Measurements from ENCODE around the gene RASA1.
A peak's percentile ranks its signal among the peaks of the same experiment; 100 is the strongest.

The RASA1 gene

DNA sequence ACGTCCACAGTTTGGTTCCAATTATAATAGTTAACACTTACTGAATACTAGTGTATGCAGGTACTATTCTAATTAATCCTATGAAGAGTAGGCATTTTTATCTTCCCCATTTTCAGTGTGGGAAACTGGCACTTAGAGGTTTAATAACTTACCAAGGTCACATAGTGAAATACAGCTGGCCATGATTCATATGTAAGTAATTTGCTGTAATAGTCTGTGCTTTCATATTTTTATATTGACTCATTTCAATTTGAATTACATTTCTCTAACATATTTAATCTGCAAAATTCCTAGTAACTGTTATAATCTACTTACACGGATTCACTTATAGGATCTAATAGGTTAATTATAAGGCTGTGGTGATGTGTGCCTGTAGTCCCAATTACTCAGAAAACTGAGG is 125.6 kb downstream of the RASA1 start:
- TF ChIP-seq, protein P1, sequence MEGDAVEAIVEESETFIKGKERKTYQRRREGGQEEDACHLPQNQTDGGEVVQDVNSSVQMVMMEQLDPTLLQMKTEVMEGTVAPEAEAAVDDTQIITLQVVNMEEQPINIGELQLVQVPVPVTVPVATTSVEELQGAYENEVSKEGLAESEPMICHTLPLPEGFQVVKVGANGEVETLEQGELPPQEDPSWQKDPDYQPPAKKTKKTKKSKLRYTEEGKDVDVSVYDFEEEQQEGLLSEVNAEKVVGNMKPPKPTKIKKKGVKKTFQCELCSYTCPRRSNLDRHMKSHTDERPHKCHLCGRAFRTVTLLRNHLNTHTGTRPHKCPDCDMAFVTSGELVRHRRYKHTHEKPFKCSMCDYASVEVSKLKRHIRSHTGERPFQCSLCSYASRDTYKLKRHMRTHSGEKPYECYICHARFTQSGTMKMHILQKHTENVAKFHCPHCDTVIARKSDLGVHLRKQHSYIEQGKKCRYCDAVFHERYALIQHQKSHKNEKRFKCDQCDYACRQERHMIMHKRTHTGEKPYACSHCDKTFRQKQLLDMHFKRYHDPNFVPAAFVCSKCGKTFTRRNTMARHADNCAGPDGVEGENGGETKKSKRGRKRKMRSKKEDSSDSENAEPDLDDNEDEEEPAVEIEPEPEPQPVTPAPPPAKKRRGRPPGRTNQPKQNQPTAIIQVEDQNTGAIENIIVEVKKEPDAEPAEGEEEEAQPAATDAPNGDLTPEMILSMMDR (IDR thresholded peaks at IDR 0.05; ENCODE audit: low read depth, low read length, missing control alignments): no peak
- H3K4me3 ChIP-seq (ENCODE audit: low read depth, low read length): no peak overlapping the region
- peak; percentile 62 for DNase-seq (ENCODE audit: low read depth)
- in situ Hi-C loops (cut with HindIII; ENCODE audit: low sequenced_read_pairs): no loop called here

DNA sequence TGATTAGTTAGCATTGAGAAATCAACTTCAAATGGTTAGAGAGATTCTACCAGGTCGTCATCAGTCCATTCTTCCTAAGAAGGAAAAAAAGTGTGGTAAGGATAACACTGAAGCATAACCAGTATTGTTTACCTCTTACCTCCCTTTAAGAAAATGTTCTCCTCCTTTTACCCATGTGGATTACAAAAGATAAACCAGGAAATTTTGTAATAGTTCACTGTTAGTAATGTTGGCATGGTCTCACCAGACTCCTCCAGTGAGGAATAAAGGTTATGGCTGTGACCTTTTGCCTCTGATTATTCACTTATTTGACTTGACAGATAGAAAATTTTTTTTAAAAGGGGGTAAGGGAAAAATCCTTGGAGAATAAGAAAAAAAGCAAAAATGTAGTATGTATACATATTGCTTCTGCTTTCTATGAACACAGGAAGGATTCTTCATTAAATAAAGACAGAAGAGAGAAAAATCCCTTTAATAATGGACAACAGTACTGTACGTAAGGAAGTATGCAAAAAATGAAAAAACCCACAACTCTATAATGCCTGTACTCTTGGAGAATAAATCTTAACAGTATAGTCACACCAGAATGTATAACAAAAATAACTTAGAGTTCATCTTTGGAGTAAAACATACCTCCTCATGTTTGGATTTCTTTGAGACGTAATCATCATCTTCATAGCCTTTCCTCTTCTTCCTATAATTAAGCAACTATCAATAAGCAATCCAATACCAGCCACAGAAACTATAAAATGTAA is 126.9 kb downstream of the RASA1 start:
- TF ChIP-seq, protein P1 (IDR thresholded peaks at IDR 0.05; ENCODE audit: low read depth, low read length, missing control alignments): no peak
- in situ Hi-C loops (cut with HindIII; ENCODE audit: low sequenced_read_pairs): no loop called here
- DNase-seq (ENCODE audit: low read depth): no peak
- H3K4me3 ChIP-seq (ENCODE audit: low read depth, low read length): no peak overlapping the region

DNA sequence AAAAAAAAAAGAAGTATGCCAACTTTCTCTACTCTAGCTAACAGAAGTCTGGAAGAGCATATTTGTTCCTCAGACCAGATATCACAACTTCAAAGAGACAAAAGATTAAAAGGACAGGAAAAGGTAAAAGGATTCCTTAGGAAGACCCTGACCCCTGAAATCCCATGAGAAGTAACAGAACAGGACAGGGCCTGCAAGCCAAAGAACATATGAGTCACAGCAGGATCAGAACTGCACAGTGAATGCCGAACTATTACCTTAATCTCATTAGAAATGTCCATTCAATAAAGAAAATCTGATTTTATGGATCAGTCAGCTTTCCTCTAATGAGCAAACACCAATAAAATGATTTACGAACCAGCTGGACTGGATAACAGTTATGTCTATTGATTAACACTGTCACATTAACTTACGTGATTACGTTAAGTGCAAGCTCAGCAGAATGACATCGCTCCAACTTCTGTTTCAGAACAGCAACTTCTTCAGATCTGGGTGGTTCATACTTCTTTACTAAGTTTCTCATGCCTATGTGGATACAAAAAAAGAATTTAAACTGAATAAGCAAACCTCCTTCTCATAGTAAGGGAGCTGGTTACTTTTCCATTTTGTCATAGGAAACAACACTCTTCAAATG is 131.4 kb downstream of the RASA1 start:
- in situ Hi-C loops (cut with HindIII; ENCODE audit: low sequenced_read_pairs): no loop called here
- no peak for DNase-seq (ENCODE audit: low read depth)
- no peak overlapping the region for H3K4me3 ChIP-seq (ENCODE audit: low read depth, low read length)
- TF ChIP-seq, protein P1 (IDR thresholded peaks at IDR 0.05; ENCODE audit: low read depth, low read length, missing control alignments): no peak

DNA sequence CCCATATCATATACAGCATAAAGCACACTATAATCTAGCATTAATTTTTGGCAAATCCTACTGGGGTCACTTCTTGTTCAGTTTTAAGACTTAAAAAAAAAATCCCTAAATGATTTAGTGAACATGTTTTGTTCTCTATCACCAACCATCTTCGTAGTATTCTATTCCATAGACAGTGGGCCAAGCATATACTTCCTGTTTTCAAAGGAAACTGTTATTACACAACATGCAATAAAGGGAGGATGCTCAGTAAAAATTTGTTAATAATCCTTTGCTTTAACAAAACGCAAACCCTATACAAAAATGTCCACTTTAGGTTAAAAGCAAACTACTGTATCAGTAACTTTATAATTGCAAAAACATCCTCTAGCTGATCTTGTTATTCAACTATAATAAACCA is 132.0 kb downstream of the RASA1 start:
- in situ Hi-C loops (cut with HindIII; ENCODE audit: low sequenced_read_pairs): loop anchor here (25.0 kb wide), 1 partner anchor 1288 kb away; no protein-coding TSS in a partner anchor

DNA sequence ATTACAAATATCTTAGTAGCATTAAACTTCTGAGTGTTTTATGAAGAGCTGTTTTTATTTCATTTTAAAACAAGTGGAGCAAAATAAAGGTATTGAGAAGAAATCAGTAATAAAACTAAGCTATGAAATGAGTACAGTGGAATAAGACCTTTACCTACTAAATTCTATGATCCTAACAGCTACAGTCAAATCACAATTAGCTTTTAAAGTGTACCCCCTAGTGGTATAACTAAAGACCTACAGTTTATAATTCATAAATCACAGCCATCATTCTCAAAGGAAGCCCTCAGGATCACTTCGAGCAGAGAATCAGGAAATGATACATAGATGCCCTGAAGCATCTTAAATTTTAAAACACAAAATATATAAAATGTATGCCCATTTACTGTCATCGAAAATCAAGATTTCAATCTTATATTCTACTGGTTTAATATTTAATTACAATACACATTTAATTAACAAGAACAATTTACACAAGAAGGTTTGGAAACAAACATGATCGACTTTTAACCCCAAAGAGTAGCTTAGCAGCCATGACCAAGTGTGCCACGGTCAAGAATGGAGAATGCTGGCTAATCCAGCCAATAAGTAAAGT is 132.7 kb downstream of the RASA1 start:
- no peak overlapping the region for H3K4me3 ChIP-seq (ENCODE audit: low read depth, low read length)
- DNase-seq (ENCODE audit: low read depth): no peak
- in situ Hi-C loops (cut with HindIII; ENCODE audit: low sequenced_read_pairs): loop anchor here (25.0 kb wide), 1 partner anchor 1287 kb away; no protein-coding TSS in a partner anchor
- TF ChIP-seq, protein P1 (IDR thresholded peaks at IDR 0.05; ENCODE audit: low read depth, low read length, missing control alignments): peak; percentile 37

More for the DNA sequence above, 132.0 kb downstream of the RASA1 start:
- H3K4me3 ChIP-seq (ENCODE audit: low read depth, low read length): no peak overlapping the region
- no peak for DNase-seq (ENCODE audit: low read depth)
- TF ChIP-seq, protein P1 (IDR thresholded peaks at IDR 0.05; ENCODE audit: low read depth, low read length, missing control alignments): no peak

DNA sequence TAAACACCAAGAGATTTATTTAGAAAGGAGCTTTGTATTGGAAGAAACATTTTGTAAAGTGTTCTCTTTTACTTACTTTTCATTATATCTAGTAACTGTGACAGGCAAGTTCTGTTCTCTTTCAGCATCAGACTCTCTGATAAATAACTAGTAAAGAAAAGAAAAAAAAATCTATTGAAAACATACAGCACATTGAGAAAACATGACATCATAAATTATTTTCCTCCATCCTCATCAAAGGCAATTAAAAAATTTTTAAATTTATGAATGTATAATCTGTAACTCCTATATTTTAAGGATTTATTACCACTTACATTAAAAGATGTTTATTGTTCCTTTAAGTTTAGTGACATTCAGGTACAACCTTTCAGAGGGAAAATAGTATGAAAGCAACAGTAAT is 133.9 kb downstream of the RASA1 start:
- in situ Hi-C loops (cut with HindIII; ENCODE audit: low sequenced_read_pairs): loop anchor here (25.0 kb wide), 1 partner anchor 1286 kb away; no protein-coding TSS in a partner anchor
- DNase-seq (ENCODE audit: low read depth): no peak
- TF ChIP-seq, protein P1 (IDR thresholded peaks at IDR 0.05; ENCODE audit: low read depth, low read length, missing control alignments): no peak
- H3K4me3 ChIP-seq (ENCODE audit: low read depth, low read length): no peak overlapping the region

All from astrocyte of the cerebellum (primary cell).